ENCODE measurements around the gene DTNB.
A peak's percentile ranks its signal among the peaks of the same experiment; 100 is the strongest.

DTNB gene

GRCh38 chr2:25674077-25674362 is 643 bp upstream of the DTNB start:
- Histone ChIP-seq H3K27me3 (ENCODE audit: insufficient read depth, poor library complexity, severe bottlenecking) (peaks cover 2% of the 10 kb centered on the region), H3K4me3 (replicated peaks; ENCODE audit: insufficient read depth, low read length) (peak overlapping the region; percentile 56), H3K27ac (replicated peaks) (peak overlapping the region; percentile 37; the same call in 1 of the 2 replicates)
- TF ChIP-seq GABPA (IDR thresholded peaks at IDR 0.05; ENCODE audit: low read depth): no peak
- no peak for TF ChIP-seq CTCF (IDR thresholded peaks at IDR 0.05; ENCODE audit: insufficient read depth, low read length)
- TF ChIP-seq SPI1 (IDR thresholded peaks at IDR 0.05; ENCODE audit: borderline replicate concordance, low read depth): no peak
- no peak for TF ChIP-seq POLR2AphosphoS5 (IDR thresholded peaks at IDR 0.05; ENCODE audit: low read depth)
- TF ChIP-seq REST (IDR thresholded peaks at IDR 0.05; ENCODE audit: insufficient replicate concordance, low read depth): no peak
- DNase-seq (ENCODE audit: low read depth in 1 of 2, low spot score in 1 of 2): no peak

- TF ChIP-seq CTCF (IDR thresholded peaks at IDR 0.05; ENCODE audit: insufficient read depth, low read length) (no peak), POLR2AphosphoS5 (IDR thresholded peaks at IDR 0.05; ENCODE audit: low read depth) (no peak), SPI1 (IDR thresholded peaks at IDR 0.05; ENCODE audit: borderline replicate concordance, low read depth) (no peak), REST (IDR thresholded peaks at IDR 0.05; ENCODE audit: insufficient replicate concordance, low read depth) (no peak), GABPA (IDR thresholded peaks at IDR 0.05; ENCODE audit: low read depth) (no peak)
- Histone ChIP-seq H3K27me3 (ENCODE audit: insufficient read depth, poor library complexity, severe bottlenecking) (peaks cover 2% of the 10 kb centered on the region), H3K4me3 (replicated peaks; ENCODE audit: insufficient read depth, low read length) (peak overlapping the region; percentile 73), H3K27ac (replicated peaks) (no peak overlapping the region)
- DNase-seq (ENCODE audit: low read depth in 1 of 2, low spot score in 1 of 2): peak in 1 of 2 experiments; percentile 49
Measured at GRCh38 chr2:25672494-25673299, 680 bp downstream of the DTNB start.

GRCh38 chr2:25671622-25672021 is 1.8 kb downstream of the DTNB start:
- Histone ChIP-seq H3K27me3 (ENCODE audit: insufficient read depth, poor library complexity, severe bottlenecking) (peaks cover 2% of the 10 kb centered on the region), H3K4me3 (replicated peaks; ENCODE audit: insufficient read depth, low read length) (no peak overlapping the region), H3K27ac (replicated peaks) (no peak overlapping the region)
- DNase-seq (ENCODE audit: low read depth in 1 of 2, low spot score in 1 of 2): no peak
- TF ChIP-seq POLR2AphosphoS5 (IDR thresholded peaks at IDR 0.05; ENCODE audit: low read depth): no peak
- no peak for TF ChIP-seq GABPA (IDR thresholded peaks at IDR 0.05; ENCODE audit: low read depth)
- TF ChIP-seq CTCF (IDR thresholded peaks at IDR 0.05; ENCODE audit: insufficient read depth, low read length): no peak
- TF ChIP-seq SPI1 (IDR thresholded peaks at IDR 0.05; ENCODE audit: borderline replicate concordance, low read depth): no peak
- TF ChIP-seq REST (IDR thresholded peaks at IDR 0.05; ENCODE audit: insufficient replicate concordance, low read depth): no peak
